GM21526 (cell line): ENCODE results near the gene CEMP1.
A peak's percentile ranks its signal among the peaks of the same experiment; 100 is the strongest.
"Not testable (repeated sequence)": the region's sequence is repeated elsewhere in the genome, so short reads cannot be mapped to it uniquely, and the experiment has no call there.

Source experiments
- ATAC-seq: cut with Tn5 transposase; IDR thresholded peaks from one replicate; pipeline ENCODE4 v1.9.1; 2021; ENCODE audit warnings: moderate library complexity; ENCODE audit not compliant: unreplicated experiment, low FRiP score

Gene CEMP1

GRCh38 chr16:2537451-2538379 is 6.5 kb upstream of the CEMP1 start, which contains the start of gene PDPK1:
PDPK1 (plus strand) TSS chr16:2538021; CDS start chr16:2538113, 92 bp downstream.
- ATAC-seq: peak; percentile 62

- no peak for ATAC-seq
Measured at GRCh38 chr16:2535625-2536013, 4.4 kb upstream of the CEMP1 start.

- not testable (repeated sequence) for ATAC-seq
Measured at GRCh38 chr16:2534335-2534734, 3.1 kb upstream of the CEMP1 start.

GRCh38 chr16:2533912-2534311 is 2.7 kb upstream of the CEMP1 start:
- no peak for ATAC-seq

- not testable (repeated sequence) for ATAC-seq
Measured at GRCh38 chr16:2533142-2533755, 2.0 kb upstream of the CEMP1 start.

GRCh38 chr16:2532494-2533141 is 1.4 kb upstream of the CEMP1 start:
- ATAC-seq: no peak

- ATAC-seq: peak; percentile 69
Measured at GRCh38 chr16:2531696-2532493, 687 bp upstream of the CEMP1 start.

- ATAC-seq: no peak
Measured at GRCh38 chr16:2530629-2531318, 434 bp downstream of the CEMP1 start.

GRCh38 chr16:2529961-2530628 is 1.1 kb downstream of the CEMP1 start:
- ATAC-seq: no peak

GRCh38 chr16:2529061-2529931 is 1.9 kb downstream of the CEMP1 start:
- no peak for ATAC-seq

- no peak for ATAC-seq
Measured at GRCh38 chr16:2528161-2529060, 2.8 kb downstream of the CEMP1 start.

GRCh38 chr16:2527784-2528100 is 3.5 kb downstream of the CEMP1 start:
- ATAC-seq: no peak

GRCh38 chr16:2527071-2527783 is 4.0 kb downstream of the CEMP1 start:
- no peak for ATAC-seq

GRCh38 chr16:2526135-2526534 is 5.1 kb downstream of the CEMP1 start:
- ATAC-seq: no peak

GRCh38 chr16:2524339-2524938 is 6.8 kb downstream of the CEMP1 start:
- ATAC-seq: no peak

- ATAC-seq: no peak
Measured at GRCh38 chr16:2523801-2524231, 7.4 kb downstream of the CEMP1 start.
